HepG2 (cell line): ENCODE measurements around the gene BAIAP2L1. TPM values are rescaled to one million over a fixed set of nuclear protein-coding genes. Genes with fewer than 3 reads are reported as not detected.
A peak's percentile ranks its signal among the peaks of the same experiment; 100 is the strongest.

Experiments used
- ARHGAP35 ChIP-seq: sonication (generic); formaldehyde crosslinking; IDR thresholded peaks from 2 replicates; pipeline ENCODE4 v1.9.0; 2022; ENCODE audit warnings: mild to moderate bottlenecking, inconsistent platforms, moderate library complexity, missing genetic modification reagents, borderline replicate concordance
- ATAD3A ChIP-seq: sonication (generic); formaldehyde crosslinking; IDR thresholded peaks from 2 replicates; pipeline ENCODE4 v1.4.0; 2020; ENCODE audit warnings: missing genetic modification reagents
- CBX1 ChIP-seq: IDR thresholded peaks from one replicate; pipeline ENCODE4 v1.6.1; 2016; ENCODE audit warnings: antibody characterized with exemption, low read depth
- EZH2 ChIP-seq: conservative IDR thresholded peaks from 2 replicates; pipeline ENCODE4 v1.6.1; 2012; ENCODE audit warnings: mild to moderate bottlenecking, low read depth, low read length, moderate library complexity
- FOXA3 ChIP-seq: IDR thresholded peaks from 2 replicates; pipeline ENCODE4 v1.6.1; 2016; ENCODE audit warnings: missing genetic modification reagents, missing compliant biosample characterization
- FOXC1 ChIP-seq: sonication (generic); formaldehyde crosslinking; IDR thresholded peaks from 2 replicates; pipeline ENCODE4 v1.8.0; 2022; ENCODE audit warnings: mild to moderate bottlenecking, missing genetic modification reagents, borderline replicate concordance
- GATAD2A ChIP-seq: IDR thresholded peaks from 2 replicates; pipeline ENCODE4 v1.6.1; 2016
- GFI1 ChIP-seq: sonication (generic); formaldehyde crosslinking; IDR thresholded peaks from 2 replicates; pipeline ENCODE4 v1.5.0; 2020; ENCODE audit warnings: missing genetic modification reagents, mild to moderate bottlenecking, borderline replicate concordance
- JUND ChIP-seq: sonication (generic); formaldehyde crosslinking; IDR thresholded peaks from 2 replicates; pipeline ENCODE4 v1.8.0; 2022; ENCODE audit warnings: mild to moderate bottlenecking, missing genetic modification reagents
- KLF11 ChIP-seq: IDR thresholded peaks from 2 replicates; pipeline ENCODE4 v1.6.1; 2016; ENCODE audit warnings: missing compliant biosample characterization
- KLF12 ChIP-seq: sonication (generic); formaldehyde crosslinking; IDR thresholded peaks from 2 replicates; pipeline ENCODE4 v1.4.0; 2020; ENCODE audit warnings: missing genetic modification reagents, borderline replicate concordance
- MEF2D ChIP-seq: sonication (generic); formaldehyde crosslinking; IDR thresholded peaks from 2 replicates; pipeline ENCODE4 v1.5.1; 2020; ENCODE audit warnings: mild to moderate bottlenecking, missing genetic modification reagents
- MIER2 ChIP-seq: IDR thresholded peaks from 2 replicates; pipeline ENCODE4 v1.6.1; 2016; ENCODE audit warnings: missing biosample characterization, missing genetic modification reagents
- MZF1 ChIP-seq: sonication (generic); formaldehyde crosslinking; IDR thresholded peaks from 2 replicates; pipeline ENCODE4 v1.8.1; 2023; ENCODE audit warnings: mild to moderate bottlenecking, missing genetic modification reagents, borderline replicate concordance
- NFYC ChIP-seq: IDR thresholded peaks from 2 replicates; pipeline ENCODE4 v1.6.1; 2016; ENCODE audit warnings: missing genetic modification reagents, missing compliant biosample characterization
- TAF15 ChIP-seq: fragments of 200-400 bp; formaldehyde crosslinking; IDR thresholded peaks from one replicate; pipeline ENCODE4 v1.6.1; 2018; ENCODE audit warnings: mild to moderate bottlenecking, low read depth, low read length; ENCODE audit not compliant: poor library complexity, severe bottlenecking
- ZFX ChIP-seq: sonication (generic); formaldehyde crosslinking; IDR thresholded peaks from 2 replicates; pipeline ENCODE4 v1.4.0; 2020; ENCODE audit warnings: mild to moderate bottlenecking, low read depth, missing genetic modification reagents, moderate library complexity
- ZNF547 ChIP-seq: sonication (generic); formaldehyde crosslinking; IDR thresholded peaks from 2 replicates; pipeline ENCODE4 v1.5.1; 2020; ENCODE audit warnings: mild to moderate bottlenecking, missing genetic modification reagents
- ZNF776 ChIP-seq: sonication (generic); formaldehyde crosslinking; IDR thresholded peaks from 2 replicates; pipeline ENCODE4 v1.4.0; 2020; ENCODE audit warnings: mild to moderate bottlenecking, missing genetic modification reagents
- polyA plus RNA-seq, 8 experiments: library from polyadenylated mRNA; depleted of rRNA in 3 of 8; stranded (reverse) in 7 of 8; unstranded in 1 of 8; fragments of >200 nt; fragmentation: Illumina TruSeq in 4 of 8; extraction: Trizol in 4 of 8; gene quantifications; 2 replicates each; pipeline versions ENCODE4 v1.2.1 to v1.2.3, GENCODE V29; 2011 to 2016; ENCODE audit warnings: low read depth in 4 of 8, missing spikeins in 1 of 8, mixed read lengths in 1 of 8; ENCODE audit not compliant: insufficient read depth in 1 of 8
- total RNA-seq, 5 experiments: library from RNA; depleted of rRNA; stranded (reverse); fragments of >200 nt; fragmentation: Illumina TruSeq; extraction: Trizol; gene quantifications; 2 replicates each; pipeline ENCODE4 v1.2.3, GENCODE V29; 2016; ENCODE audit warnings: low read depth in 1 of 5
- TF ChIP-seq, protein P1 (sequence below): IDR thresholded peaks from 2 replicates; pipeline ENCODE4 v1.6.1; 2016; ENCODE audit warnings: missing genetic modification reagents, missing compliant biosample characterization
- TF ChIP-seq, protein P2 (sequence below): sonication (generic); formaldehyde crosslinking; IDR thresholded peaks from 2 replicates; pipeline ENCODE4 v1.4.0; 2020; ENCODE audit warnings: missing genetic modification reagents
- TF ChIP-seq, protein P3 (sequence below): IDR thresholded peaks from 2 replicates; pipeline ENCODE4 v1.6.1; 2016

BAIAP2L1 gene
- total and polyA plus RNA-seq, 2 of the 13 experiments (the other 11 are each of a cell fraction or from before 2014, with no cell fraction given), result 13.0 to 21.5 TPM

DNA sequence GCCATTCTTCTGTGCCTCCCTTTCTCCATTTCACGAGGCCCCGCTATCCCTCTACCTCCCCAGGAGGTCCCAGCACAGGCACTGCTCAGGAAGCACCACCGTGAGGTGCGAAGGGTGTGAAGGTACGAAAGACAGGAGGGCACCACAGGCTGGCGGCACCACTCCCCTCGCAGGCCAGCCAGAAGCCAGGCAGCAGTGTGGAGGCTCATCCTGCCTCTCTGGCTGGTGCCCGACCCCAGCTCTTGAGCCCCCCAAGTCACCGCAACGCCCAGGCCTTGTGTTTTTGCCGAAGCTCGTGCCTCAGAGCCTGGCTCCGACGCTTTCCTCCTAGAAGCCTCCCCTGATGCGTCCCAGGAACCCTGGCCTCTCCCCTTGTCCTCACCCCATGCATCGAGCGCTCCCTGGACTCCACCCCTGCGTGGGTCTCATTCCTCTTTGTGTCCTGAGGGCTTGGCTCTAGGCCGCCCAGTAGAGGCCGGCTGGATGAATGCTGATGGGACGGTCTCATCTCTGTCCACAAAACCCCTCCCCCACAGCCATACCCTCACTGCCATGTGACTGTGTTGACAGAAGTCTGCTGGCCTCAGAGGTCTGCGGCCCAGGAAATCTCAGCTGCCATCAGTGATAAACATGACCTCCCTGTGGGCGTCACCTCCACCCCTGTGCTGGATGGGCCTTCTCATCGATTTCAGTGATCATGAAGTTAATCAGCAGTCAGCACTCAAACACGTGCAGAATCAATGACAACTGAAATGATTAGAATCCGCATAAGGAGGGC, 100.1 kb downstream of the BAIAP2L1 start (continued):
- TF ChIP-seq, protein P1, sequence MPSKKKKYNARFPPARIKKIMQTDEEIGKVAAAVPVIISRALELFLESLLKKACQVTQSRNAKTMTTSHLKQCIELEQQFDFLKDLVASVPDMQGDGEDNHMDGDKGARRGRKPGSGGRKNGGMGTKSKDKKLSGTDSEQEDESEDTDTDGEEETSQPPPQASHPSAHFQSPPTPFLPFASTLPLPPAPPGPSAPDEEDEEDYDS, result 0 out of 2 replicates have a peak, but pooled peaks have one; percentile 11
- TF ChIP-seq MIER2 (no peak), ARHGAP35 (no peak; the same call in 1 of the 2 replicates), TAF15 (no peak), ATAD3A (no peak), CBX1 (no peak), EZH2 (no peak), KLF11 (CRISPR knock-in tag) (no peak), FOXA3 (peak; percentile 96), GFI1 (CRISPR knock-in tag) (peak; percentile 99), ZFX (CRISPR knock-in tag) (peak; percentile 79), JUND (CRISPR knock-in tag) (no peak), GATAD2A (CRISPR knock-in tag) (peak; percentile 92), ZNF547 (no peak), FOXC1 (CRISPR knock-in tag) (no peak; the same call in 1 of the 2 replicates), KLF12 (CRISPR knock-in tag) (peak; percentile 48; the same call in 1 of the 2 replicates), NFYC (no peak), MEF2D (peak; percentile 69; the same call in 1 of the 2 replicates), ZNF776 (no peak), MZF1 (CRISPR knock-in tag) (no peak)
- TF ChIP-seq, protein P2, sequence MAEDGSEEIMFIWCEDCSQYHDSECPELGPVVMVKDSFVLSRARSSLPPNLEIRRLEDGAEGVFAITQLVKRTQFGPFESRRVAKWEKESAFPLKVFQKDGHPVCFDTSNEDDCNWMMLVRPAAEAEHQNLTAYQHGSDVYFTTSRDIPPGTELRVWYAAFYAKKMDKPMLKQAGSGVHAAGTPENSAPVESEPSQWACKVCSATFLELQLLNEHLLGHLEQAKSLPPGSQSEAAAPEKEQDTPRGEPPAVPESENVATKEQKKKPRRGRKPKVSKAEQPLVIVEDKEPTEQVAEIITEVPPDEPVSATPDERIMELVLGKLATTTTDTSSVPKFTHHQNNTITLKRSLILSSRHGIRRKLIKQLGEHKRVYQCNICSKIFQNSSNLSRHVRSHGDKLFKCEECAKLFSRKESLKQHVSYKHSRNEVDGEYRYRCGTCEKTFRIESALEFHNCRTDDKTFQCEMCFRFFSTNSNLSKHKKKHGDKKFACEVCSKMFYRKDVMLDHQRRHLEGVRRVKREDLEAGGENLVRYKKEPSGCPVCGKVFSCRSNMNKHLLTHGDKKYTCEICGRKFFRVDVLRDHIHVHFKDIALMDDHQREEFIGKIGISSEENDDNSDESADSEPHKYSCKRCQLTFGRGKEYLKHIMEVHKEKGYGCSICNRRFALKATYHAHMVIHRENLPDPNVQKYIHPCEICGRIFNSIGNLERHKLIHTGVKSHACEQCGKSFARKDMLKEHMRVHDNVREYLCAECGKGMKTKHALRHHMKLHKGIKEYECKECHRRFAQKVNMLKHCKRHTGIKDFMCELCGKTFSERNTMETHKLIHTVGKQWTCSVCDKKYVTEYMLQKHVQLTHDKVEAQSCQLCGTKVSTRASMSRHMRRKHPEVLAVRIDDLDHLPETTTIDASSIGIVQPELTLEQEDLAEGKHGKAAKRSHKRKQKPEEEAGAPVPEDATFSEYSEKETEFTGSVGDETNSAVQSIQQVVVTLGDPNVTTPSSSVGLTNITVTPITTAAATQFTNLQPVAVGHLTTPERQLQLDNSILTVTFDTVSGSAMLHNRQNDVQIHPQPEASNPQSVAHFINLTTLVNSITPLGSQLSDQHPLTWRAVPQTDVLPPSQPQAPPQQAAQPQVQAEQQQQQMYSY, result no peak
- TF ChIP-seq, protein P3, sequence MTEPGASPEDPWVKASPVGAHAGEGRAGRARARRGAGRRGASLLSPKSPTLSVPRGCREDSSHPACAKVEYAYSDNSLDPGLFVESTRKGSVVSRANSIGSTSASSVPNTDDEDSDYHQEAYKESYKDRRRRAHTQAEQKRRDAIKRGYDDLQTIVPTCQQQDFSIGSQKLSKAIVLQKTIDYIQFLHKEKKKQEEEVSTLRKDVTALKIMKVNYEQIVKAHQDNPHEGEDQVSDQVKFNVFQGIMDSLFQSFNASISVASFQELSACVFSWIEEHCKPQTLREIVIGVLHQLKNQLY, result peak; percentile 87
